Hypothalamus (tissue), 51 donors: ENCODE data around the gene CCR4.
"Not testable (repeated sequence)": the region's sequence is repeated elsewhere in the genome, so short reads cannot be mapped to it uniquely, and the experiment has no call there.

Experiments used
- DNase-seq, 51 donors: peaks; one replicate each; lab custom pipeline; 2025; lab: John Stamatoyannopoulos, UW

Gene CCR4

GRCh38 chr3:32977861-32978260, 26.4 kb downstream of the CCR4 start:
- DNase-seq: no peak

GRCh38 chr3:32978331-32978730, 26.9 kb downstream of the CCR4 start:
- DNase-seq: no peak

- no peak for DNase-seq
Measured at GRCh38 chr3:32983124-32983523, 31.7 kb downstream of the CCR4 start.

GRCh38 chr3:32984918-32985317, 33.5 kb downstream of the CCR4 start:
- DNase-seq: not testable (repeated sequence)

GRCh38 chr3:32989171-32989570, 37.7 kb downstream of the CCR4 start:
- DNase-seq: no peak

- DNase-seq: no peak
Measured at GRCh38 chr3:32990116-32990515, 38.7 kb downstream of the CCR4 start.

- no peak for DNase-seq
Measured at GRCh38 chr3:32991781-32992180, 40.3 kb downstream of the CCR4 start.

- no peak for DNase-seq
Measured at GRCh38 chr3:32992310-32992686, 40.9 kb downstream of the CCR4 start.

GRCh38 chr3:32994045-32994444, 42.6 kb downstream of the CCR4 start:
- no peak for DNase-seq

- no peak for DNase-seq
Measured at GRCh38 chr3:32995098-32995497, 43.7 kb downstream of the CCR4 start.

- DNase-seq: no peak
Measured at GRCh38 chr3:32996048-32996754, 44.8 kb downstream of the CCR4 start.

- DNase-seq: no peak
Measured at GRCh38 chr3:32996755-32997091, 45.3 kb downstream of the CCR4 start.

GRCh38 chr3:32998631-32999451, 47.4 kb downstream of the CCR4 start:
- no peak for DNase-seq

- DNase-seq: no peak
Measured at GRCh38 chr3:33000691-33001385, 49.4 kb downstream of the CCR4 start.

- DNase-seq: no peak
Measured at GRCh38 chr3:33001889-33002288, 50.4 kb downstream of the CCR4 start.

GRCh38 chr3:33003308-33003707, 51.9 kb downstream of the CCR4 start:
- DNase-seq: no peak

GRCh38 chr3:33004205-33004604, 52.8 kb downstream of the CCR4 start:
- DNase-seq: no peak

- no peak for DNase-seq
Measured at GRCh38 chr3:33004961-33005360, 53.5 kb downstream of the CCR4 start.
